Activated B cell treated with CpG ODN at 0.5 μM for 24 hours (primary cell): ENCODE data around the gene GABBR2. TPM values are rescaled to one million over a fixed set of nuclear protein-coding genes. Genes with fewer than 3 reads are reported as not detected.

Experiments
- ATAC-seq: fragments of 200-7000 bp; cut with Tn5 transposase; one replicate; pipeline ENCODE4 v1.10.0; 2021; ENCODE audit warnings: low read depth, mild to moderate bottlenecking, moderate library complexity
- CTCF ChIA-PET: fragments of 350-600 bp; sonication (Branson Sonifier 250); formaldehyde crosslinking; loops from one replicate; lab custom pipeline; 2021; ENCODE audit warnings: antibody characterized with exemption; lab: Charles Lee
- POLR2A ChIA-PET: fragments of 350-600 bp; sonication (Branson Sonifier 250); formaldehyde crosslinking; loops from one replicate; lab custom pipeline; 2021; ENCODE audit warnings: antibody characterized with exemption; lab: Charles Lee
- DNase-seq: peaks from one replicate; pipeline ENCODE4 v3.0.0; 2022
- H3K27ac Mint-ChIP-seq: one replicate; pipeline ENCODE4 v1.8.0; 2020; ENCODE audit warnings: mixed read lengths
- H3K27me3 Mint-ChIP-seq: one replicate; pipeline ENCODE4 v1.8.0; 2021; ENCODE audit warnings: mixed read lengths
- H3K36me3 Mint-ChIP-seq: one replicate; pipeline ENCODE4 v1.8.0; 2021; ENCODE audit warnings: low read depth, mixed read lengths
- H3K4me1 Mint-ChIP-seq: one replicate; pipeline ENCODE4 v1.8.0; 2021; ENCODE audit warnings: mixed read lengths
- H3K4me3 Mint-ChIP-seq: one replicate; pipeline ENCODE4 v1.8.0; 2020; ENCODE audit warnings: mild to moderate bottlenecking, mixed read lengths
- H3K9me3 Mint-ChIP-seq: one replicate; pipeline ENCODE4 v1.8.0; 2020; ENCODE audit warnings: mixed read lengths
- CTCF ChIP-seq: fragments of 200-600 bp; IDR thresholded peaks from one replicate; pipeline ENCODE4 v1.8.0; 2022; ENCODE audit warnings: antibody characterized with exemption, mild to moderate bottlenecking
- intact Hi-C: fragments of 100-400 bp; cut with micrococcal nuclease; formaldehyde crosslinking; loops from one replicate; pipeline ENCODE4 v1.15.1; 2024
- total RNA-seq: library from RNA; stranded (reverse); gene quantifications from 2 replicates; pipeline ENCODE4 v1.2.3, GENCODE V29; 2022

Gene GABBR2
- total RNA-seq, 1 donor from 2014 or later, result not detected

GRCh38 chr9:98368366-98369065, 340.2 kb downstream of the GABBR2 start:
- Mint-ChIP-seq H3K4me1 (no peaks in the 10 kb centered on the region), H3K4me3 (no peak overlapping the region)
- DNase-seq, result no peak

GRCh38 chr9:98367923-98368322, 340.8 kb downstream of the GABBR2 start:
- intact Hi-C loops, result no loop called here
- Mint-ChIP-seq H3K27ac (no peak overlapping the region), H3K4me1 (no peaks in the 10 kb centered on the region), H3K4me3 (no peak overlapping the region), H3K27me3 (peaks cover 3% of the 10 kb centered on the region), H3K36me3 (peaks cover 2% of the 10 kb centered on the region), H3K9me3 (peaks cover 11% of the 10 kb centered on the region)
- TF ChIP-seq CTCF, result no peak
- ATAC-seq, result no peak
- CTCF ChIA-PET, result no interaction called here
- POLR2A ChIA-PET, result no interaction called here
- no peak for DNase-seq

More at GRCh38 chr9:98368366-98369065, 340.2 kb downstream of the GABBR2 start:
- intact Hi-C loops, result no loop called here
- ChIA-PET POLR2A (no interaction called here), CTCF (no interaction called here)
- peaks cover 11% of the 10 kb centered on the region for H3K9me3 Mint-ChIP-seq
- ATAC-seq, result no peak
- H3K36me3 Mint-ChIP-seq, result peaks cover 2% of the 10 kb centered on the region
- TF ChIP-seq CTCF, result no peak
- H3K27me3 Mint-ChIP-seq, result peaks cover 3% of the 10 kb centered on the region
- H3K27ac Mint-ChIP-seq, result no peak overlapping the region

GRCh38 chr9:98367371-98367900, 341.3 kb downstream of the GABBR2 start:
- Mint-ChIP-seq H3K36me3 (peaks cover 2% of the 10 kb centered on the region), H3K4me1 (no peaks in the 10 kb centered on the region), H3K27ac (no peak overlapping the region), H3K27me3 (peaks cover 3% of the 10 kb centered on the region), H3K9me3 (peaks cover 11% of the 10 kb centered on the region), H3K4me3 (no peak overlapping the region)
- ChIA-PET POLR2A (no interaction called here), CTCF (no interaction called here)
- ATAC-seq, result no peak
- intact Hi-C loops, result no loop called here
- no peak for DNase-seq
- no peak for TF ChIP-seq CTCF

- H3K27ac Mint-ChIP-seq, result no peak overlapping the region
- H3K27me3 Mint-ChIP-seq, result peaks cover 3% of the 10 kb centered on the region
- H3K4me1 Mint-ChIP-seq, result no peaks in the 10 kb centered on the region
- intact Hi-C loops, result no loop called here
- DNase-seq (no peak), ATAC-seq (no peak)
- H3K4me3 Mint-ChIP-seq, result no peak overlapping the region
- H3K9me3 Mint-ChIP-seq, result peaks cover 11% of the 10 kb centered on the region
- ChIA-PET CTCF (no interaction called here), POLR2A (no interaction called here)
- TF ChIP-seq CTCF, result no peak
- peaks cover 2% of the 10 kb centered on the region for H3K36me3 Mint-ChIP-seq
These were observed 343.0 kb downstream of the GABBR2 start for GRCh38 chr9:98365781-98366180.

GRCh38 chr9:98365227-98365669, 343.5 kb downstream of the GABBR2 start:
- Mint-ChIP-seq H3K4me3 (no peak overlapping the region), H3K36me3 (peaks cover 2% of the 10 kb centered on the region), H3K9me3 (peaks cover 11% of the 10 kb centered on the region), H3K4me1 (no peaks in the 10 kb centered on the region), H3K27me3 (peaks cover 3% of the 10 kb centered on the region), H3K27ac (no peak overlapping the region)
- ChIA-PET CTCF (no interaction called here), POLR2A (no interaction called here)
- intact Hi-C loops, result no loop called here
- no peak for TF ChIP-seq CTCF
- DNase-seq, result no peak
- no peak for ATAC-seq
